Osteocyte (in vitro differentiated cells): Measurements from ENCODE around the gene IL17RA. TPM values are rescaled to one million over a fixed set of nuclear protein-coding genes. Genes with fewer than 3 reads are reported as not detected.

Experiments used
- DNase-seq: peaks from one replicate; pipeline ENCODE4 v3.0.0; 2021; ENCODE audit warnings: mixed read lengths; ENCODE audit not compliant: unreplicated experiment; ENCODE audit errors: extremely low spot score
- H3K27ac Mint-ChIP-seq: one replicate; pipeline ENCODE4 v1.8.0; 2021; ENCODE audit warnings: mild to moderate bottlenecking, mixed read lengths; ENCODE audit not compliant: unreplicated experiment
- H3K27me3 Mint-ChIP-seq: one replicate; pipeline ENCODE4 v1.8.0; 2021; ENCODE audit warnings: mixed read lengths; ENCODE audit not compliant: unreplicated experiment
- H3K36me3 Mint-ChIP-seq: one replicate; pipeline ENCODE4 v1.8.0; 2021; ENCODE audit warnings: mixed read lengths; ENCODE audit not compliant: unreplicated experiment
- H3K4me1 Mint-ChIP-seq: one replicate; pipeline ENCODE4 v1.8.0; 2021; ENCODE audit warnings: mixed read lengths; ENCODE audit not compliant: unreplicated experiment
- H3K4me3 Mint-ChIP-seq: one replicate; pipeline ENCODE4 v1.8.0; 2021; ENCODE audit warnings: mild to moderate bottlenecking, moderate library complexity, mixed read lengths; ENCODE audit not compliant: unreplicated experiment
- H3K9me3 Mint-ChIP-seq: one replicate; pipeline ENCODE4 v1.8.0; 2021; ENCODE audit warnings: mixed read lengths; ENCODE audit not compliant: unreplicated experiment
- CTCF ChIP-seq: fragments of 200-600 bp; sonication (generic); IDR thresholded peaks from 2 replicates; pipeline ENCODE4 v1.5.0; 2021; ENCODE audit warnings: antibody characterized with exemption, mild to moderate bottlenecking, moderate library complexity
- total RNA-seq: library from RNA; stranded (reverse); gene quantifications from 2 replicates; pipeline ENCODE4 v1.2.1, GENCODE V29; 2021

IL17RA gene
- total RNA-seq, 1 donor from 2014 or later: 12.1 TPM

GRCh38 chr22:17106785-17107546, 22.2 kb downstream of the IL17RA start:
- TF ChIP-seq CTCF: no peak
- Mint-ChIP-seq H3K4me1 (no peaks in the 10 kb centered on the region), H3K27ac (no peak overlapping the region), H3K4me3 (no peak overlapping the region), H3K36me3 (peaks cover 12% of the 10 kb centered on the region), H3K9me3 (no peaks in the 10 kb centered on the region), H3K27me3 (no peaks in the 10 kb centered on the region)
- no peak for DNase-seq

DNA sequence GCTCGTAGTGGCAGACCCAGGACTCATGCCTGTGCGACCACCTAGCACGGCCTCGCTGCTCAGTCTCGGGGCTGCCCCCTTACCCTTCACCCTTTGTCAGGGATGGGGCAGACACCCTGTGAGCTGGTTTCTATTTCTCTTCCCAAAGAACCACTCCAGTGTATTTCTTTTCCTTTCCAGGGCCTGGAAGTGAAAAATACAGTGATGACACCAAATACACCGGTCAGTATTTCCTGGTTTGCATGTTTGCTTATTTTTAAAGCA, 22.7 kb downstream of the IL17RA start:
- Mint-ChIP-seq H3K36me3 (peaks cover 8% of the 10 kb centered on the region), H3K4me1 (no peaks in the 10 kb centered on the region), H3K27ac (no peak overlapping the region), H3K9me3 (no peaks in the 10 kb centered on the region), H3K4me3 (no peak overlapping the region), H3K27me3 (no peaks in the 10 kb centered on the region)
- TF ChIP-seq CTCF: no peak
- DNase-seq: no peak

DNA sequence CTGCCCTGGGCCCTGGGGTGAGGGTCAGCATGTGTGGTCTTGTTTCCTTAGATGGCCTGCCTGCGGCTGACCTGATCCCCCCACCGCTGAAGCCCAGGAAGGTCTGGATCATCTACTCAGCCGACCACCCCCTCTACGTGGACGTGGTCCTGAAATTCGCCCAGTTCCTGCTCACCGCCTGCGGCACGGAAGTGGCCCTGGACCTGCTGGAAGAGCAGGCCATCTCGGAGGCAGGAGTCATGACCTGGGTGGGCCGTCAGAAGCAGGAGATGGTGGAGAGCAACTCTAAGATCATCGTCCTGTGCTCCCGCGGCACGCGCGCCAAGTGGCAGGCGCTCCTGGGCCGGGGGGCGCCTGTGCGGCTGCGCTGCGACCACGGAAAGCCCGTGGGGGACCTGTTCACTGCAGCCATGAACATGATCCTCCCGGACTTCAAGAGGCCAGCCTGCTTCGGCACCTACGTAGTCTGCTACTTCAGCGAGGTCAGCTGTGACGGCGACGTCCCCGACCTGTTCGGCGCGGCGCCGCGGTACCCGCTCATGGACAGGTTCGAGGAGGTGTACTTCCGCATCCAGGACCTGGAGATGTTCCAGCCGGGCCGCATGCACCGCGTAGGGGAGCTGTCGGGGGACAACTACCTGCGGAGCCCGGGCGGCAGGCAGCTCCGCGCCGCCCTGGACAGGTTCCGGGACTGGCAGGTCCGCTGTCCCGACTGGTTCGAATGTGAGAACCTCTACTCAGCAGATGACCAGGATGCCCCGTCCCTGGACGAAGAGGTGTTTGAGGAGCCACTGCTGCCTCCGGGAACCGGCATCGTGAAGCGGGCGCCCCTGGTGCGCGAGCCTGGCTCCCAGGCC, 23.7 kb downstream of the IL17RA start:
- DNase-seq: no peak
- H3K27ac Mint-ChIP-seq: no peak overlapping the region

DNA sequence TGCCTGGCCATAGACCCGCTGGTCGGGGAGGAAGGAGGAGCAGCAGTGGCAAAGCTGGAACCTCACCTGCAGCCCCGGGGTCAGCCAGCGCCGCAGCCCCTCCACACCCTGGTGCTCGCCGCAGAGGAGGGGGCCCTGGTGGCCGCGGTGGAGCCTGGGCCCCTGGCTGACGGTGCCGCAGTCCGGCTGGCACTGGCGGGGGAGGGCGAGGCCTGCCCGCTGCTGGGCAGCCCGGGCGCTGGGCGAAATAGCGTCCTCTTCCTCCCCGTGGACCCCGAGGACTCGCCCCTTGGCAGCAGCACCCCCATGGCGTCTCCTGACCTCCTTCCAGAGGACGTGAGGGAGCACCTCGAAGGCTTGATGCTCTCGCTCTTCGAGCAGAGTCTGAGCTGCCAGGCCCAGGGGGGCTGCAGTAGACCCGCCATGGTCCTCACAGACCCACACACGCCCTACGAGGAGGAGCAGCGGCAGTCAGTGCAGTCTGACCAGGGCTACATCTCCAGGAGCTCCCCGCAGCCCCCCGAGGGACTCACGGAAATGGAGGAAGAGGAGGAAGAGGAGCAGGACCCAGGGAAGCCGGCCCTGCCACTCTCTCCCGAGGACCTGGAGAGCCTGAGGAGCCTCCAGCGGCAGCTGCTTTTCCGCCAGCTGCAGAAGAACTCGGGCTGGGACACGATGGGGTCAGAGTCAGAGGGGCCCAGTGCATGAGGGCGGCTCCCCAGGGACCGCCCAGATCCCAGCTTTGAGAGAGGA, 24.5 kb downstream of the IL17RA start:
- no peaks in the 10 kb centered on the region for H3K4me1 Mint-ChIP-seq
- TF ChIP-seq CTCF: no peak
- no peaks in the 10 kb centered on the region for H3K9me3 Mint-ChIP-seq
- no peak overlapping the region for H3K4me3 Mint-ChIP-seq
- H3K27me3 Mint-ChIP-seq: no peaks in the 10 kb centered on the region
- no peak overlapping the region for H3K27ac Mint-ChIP-seq
- DNase-seq: no peak
- peaks cover 8% of the 10 kb centered on the region for H3K36me3 Mint-ChIP-seq

More for the DNA sequence above, 23.7 kb downstream of the IL17RA start:
- H3K4me3 Mint-ChIP-seq: no peak overlapping the region
- no peaks in the 10 kb centered on the region for H3K4me1 Mint-ChIP-seq
- H3K27me3 Mint-ChIP-seq: no peaks in the 10 kb centered on the region
- TF ChIP-seq CTCF: no peak
- peaks cover 8% of the 10 kb centered on the region for H3K36me3 Mint-ChIP-seq
- H3K9me3 Mint-ChIP-seq: no peaks in the 10 kb centered on the region

GRCh38 chr22:17109976-17110375, 25.2 kb downstream of the IL17RA start:
- Mint-ChIP-seq H3K9me3 (no peaks in the 10 kb centered on the region), H3K4me1 (no peaks in the 10 kb centered on the region), H3K27ac (no peak overlapping the region), H3K27me3 (no peaks in the 10 kb centered on the region), H3K36me3 (peaks cover 6% of the 10 kb centered on the region), H3K4me3 (no peak overlapping the region)
- TF ChIP-seq CTCF: no peak
- no peak for DNase-seq
